MCF 10A (cell line): Measurements from ENCODE around the gene LAMTOR5. TPM values are rescaled to one million over a fixed set of nuclear protein-coding genes. Genes with fewer than 3 reads are reported as not detected.

Source experiments
- BruUV-seq: library from RNA; stranded (reverse); fragments of 400-500 nt; replicated peaks from 2 replicates; lab custom pipeline; 2021; lab: Mats Ljungman, UMichigan
- CTCF ChIA-PET: fragments of 300-600 bp; sonication (Branson Sonifier 250); formaldehyde crosslinking; extraction: SDS; loops from one replicate; lab custom pipeline; 2021; ENCODE audit warnings: antibody characterized with exemption, inconsistent platforms; lab: Yijun Ruan, JAX
- POLR2A ChIA-PET: fragments of 300-600, 350-650 bp; sonication (Branson Sonifier 250); formaldehyde crosslinking; extraction: SDS; loops from one replicate; lab custom pipeline; 2020; ENCODE audit warnings: antibody characterized with exemption, inconsistent platforms; lab: Yijun Ruan, JAX
- DNase-seq: peaks from one replicate; pipeline ENCODE4 v3.0.0-alpha.2; 2018; ENCODE audit not compliant: unreplicated experiment
- H3K27ac Mint-ChIP-seq: one replicate; pipeline ENCODE4 v1.8.0; 2022; ENCODE audit warnings: mild to moderate bottlenecking, low read depth, mixed read lengths; ENCODE audit not compliant: unreplicated experiment
- H3K27me3 Mint-ChIP-seq: one replicate; pipeline ENCODE4 v1.8.0; 2022; ENCODE audit warnings: mixed read lengths; ENCODE audit not compliant: insufficient read depth, unreplicated experiment
- H3K36me3 Mint-ChIP-seq: one replicate; pipeline ENCODE4 v1.8.0; 2022; ENCODE audit warnings: mild to moderate bottlenecking, moderate library complexity, mixed read lengths; ENCODE audit not compliant: insufficient read depth, unreplicated experiment
- H3K4me1 Mint-ChIP-seq: one replicate; pipeline ENCODE4 v1.8.0; 2022; ENCODE audit warnings: mixed read lengths; ENCODE audit not compliant: insufficient read depth, unreplicated experiment
- H3K4me3 Mint-ChIP-seq: one replicate; pipeline ENCODE4 v1.8.0; 2022; ENCODE audit warnings: mild to moderate bottlenecking, moderate library complexity, mixed read lengths; ENCODE audit not compliant: unreplicated experiment
- H3K9me3 Mint-ChIP-seq: one replicate; pipeline ENCODE4 v1.8.0; 2022; ENCODE audit warnings: mixed read lengths; ENCODE audit not compliant: unreplicated experiment
- intact Hi-C: fragments of 100-400 bp; cut with micrococcal nuclease; formaldehyde crosslinking; loops from 2 replicates; pipeline ENCODE4 v1.14.1; 2022
- total RNA-seq: library from RNA; stranded (reverse); gene quantifications from 2 replicates; pipeline ENCODE4 v1.2.3, GENCODE V29; 2022
- TF ChIP-seq, protein P1 (sequence below): fragments of 200-600 bp; IDR thresholded peaks from one replicate; pipeline ENCODE4 v1.8.0; 2022; ENCODE audit warnings: antibody characterized with exemption, mild to moderate bottlenecking; ENCODE audit not compliant: unreplicated experiment

The LAMTOR5 gene
- total RNA-seq, 1 experiment from 2014 or later: 111 TPM

DNA sequence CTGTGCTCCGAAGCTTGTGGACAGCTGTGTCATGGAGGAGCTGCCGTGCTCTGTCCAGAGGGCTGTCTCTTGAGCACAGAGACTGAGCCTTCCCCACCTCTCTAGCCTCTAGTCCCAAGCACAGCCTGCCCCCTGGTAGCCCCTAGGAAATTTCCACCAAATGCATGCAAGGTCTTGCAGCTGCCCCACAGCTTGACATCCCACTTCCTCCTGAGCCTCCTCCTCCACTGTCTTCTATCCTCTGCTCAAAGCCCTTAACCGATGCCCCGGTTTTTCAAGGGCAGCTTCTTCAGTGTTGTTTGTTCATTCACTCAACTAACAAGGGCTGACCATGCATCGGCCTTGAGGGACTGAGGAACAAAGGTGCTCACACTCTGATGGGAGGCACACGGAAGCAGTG, 22.9 kb upstream of the LAMTOR5 start:
- DNase-seq: no peak
- BruUV-seq: no TSS peak
- no peaks in the 10 kb centered on the region for H3K9me3 Mint-ChIP-seq
- no peak overlapping the region for H3K27ac Mint-ChIP-seq
- ChIA-PET POLR2A (interaction anchor here (0.6 to 1.4 kb wide), 5 partner anchors 9 to 300 kb away, joined by 3 to 4 read pairs (median 3); no protein-coding TSS in a partner anchor), CTCF (interaction anchor here (0.7 to 12.3 kb wide), 8 partner anchors 8 to 92 kb away, joined by 3 to 200 read pairs (median 6); partner anchors contain the start of genes LAMTOR5 and SLC16A4)
- no peak overlapping the region for H3K4me3 Mint-ChIP-seq
- H3K36me3 Mint-ChIP-seq: no peaks in the 10 kb centered on the region
- intact Hi-C loops: no loop called here
- H3K4me1 Mint-ChIP-seq: peaks cover 16% of the 10 kb centered on the region
- H3K27me3 Mint-ChIP-seq: peaks cover 26% of the 10 kb centered on the region
- TF ChIP-seq, protein P1, sequence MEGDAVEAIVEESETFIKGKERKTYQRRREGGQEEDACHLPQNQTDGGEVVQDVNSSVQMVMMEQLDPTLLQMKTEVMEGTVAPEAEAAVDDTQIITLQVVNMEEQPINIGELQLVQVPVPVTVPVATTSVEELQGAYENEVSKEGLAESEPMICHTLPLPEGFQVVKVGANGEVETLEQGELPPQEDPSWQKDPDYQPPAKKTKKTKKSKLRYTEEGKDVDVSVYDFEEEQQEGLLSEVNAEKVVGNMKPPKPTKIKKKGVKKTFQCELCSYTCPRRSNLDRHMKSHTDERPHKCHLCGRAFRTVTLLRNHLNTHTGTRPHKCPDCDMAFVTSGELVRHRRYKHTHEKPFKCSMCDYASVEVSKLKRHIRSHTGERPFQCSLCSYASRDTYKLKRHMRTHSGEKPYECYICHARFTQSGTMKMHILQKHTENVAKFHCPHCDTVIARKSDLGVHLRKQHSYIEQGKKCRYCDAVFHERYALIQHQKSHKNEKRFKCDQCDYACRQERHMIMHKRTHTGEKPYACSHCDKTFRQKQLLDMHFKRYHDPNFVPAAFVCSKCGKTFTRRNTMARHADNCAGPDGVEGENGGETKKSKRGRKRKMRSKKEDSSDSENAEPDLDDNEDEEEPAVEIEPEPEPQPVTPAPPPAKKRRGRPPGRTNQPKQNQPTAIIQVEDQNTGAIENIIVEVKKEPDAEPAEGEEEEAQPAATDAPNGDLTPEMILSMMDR: no peak

DNA sequence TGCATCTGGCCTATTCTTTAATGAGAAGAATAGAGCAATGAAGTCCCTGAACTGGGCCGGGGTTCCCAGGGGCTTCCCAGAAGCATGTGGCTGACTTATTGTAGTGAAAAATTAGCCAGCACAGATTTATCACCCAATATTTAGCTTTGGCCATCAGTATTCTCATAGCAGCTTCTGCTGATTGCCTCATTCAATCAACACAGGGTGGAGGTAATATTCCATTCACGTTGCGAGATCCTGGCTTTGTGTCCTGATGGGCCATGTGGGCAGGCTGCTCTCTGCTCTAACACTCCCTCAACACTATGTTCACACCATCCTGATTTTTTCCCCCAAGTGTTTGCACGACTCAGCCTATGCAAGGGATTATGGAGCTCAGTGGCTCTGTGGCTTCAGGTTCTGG, 21.5 kb upstream of the LAMTOR5 start:
- Mint-ChIP-seq H3K4me1 (peaks cover 21% of the 10 kb centered on the region), H3K27ac (no peak overlapping the region), H3K36me3 (peaks cover 2% of the 10 kb centered on the region), H3K27me3 (peaks cover 26% of the 10 kb centered on the region), H3K9me3 (no peaks in the 10 kb centered on the region), H3K4me3 (no peak overlapping the region)
- ChIA-PET POLR2A (interaction anchor here (1.1 to 1.4 kb wide), 2 partner anchors 17 to 91 kb away, joined by 3 read pairs; no protein-coding TSS in a partner anchor), CTCF (interaction anchor here (1.5 to 12.3 kb wide), 3 partner anchors 18 to 33 kb away, joined by 5 to 200 read pairs (median 40); partner anchors contain the start of gene LAMTOR5)
- TF ChIP-seq, protein P1: no peak
- intact Hi-C loops: no loop called here
- DNase-seq: no peak
- BruUV-seq: no TSS peak

DNA sequence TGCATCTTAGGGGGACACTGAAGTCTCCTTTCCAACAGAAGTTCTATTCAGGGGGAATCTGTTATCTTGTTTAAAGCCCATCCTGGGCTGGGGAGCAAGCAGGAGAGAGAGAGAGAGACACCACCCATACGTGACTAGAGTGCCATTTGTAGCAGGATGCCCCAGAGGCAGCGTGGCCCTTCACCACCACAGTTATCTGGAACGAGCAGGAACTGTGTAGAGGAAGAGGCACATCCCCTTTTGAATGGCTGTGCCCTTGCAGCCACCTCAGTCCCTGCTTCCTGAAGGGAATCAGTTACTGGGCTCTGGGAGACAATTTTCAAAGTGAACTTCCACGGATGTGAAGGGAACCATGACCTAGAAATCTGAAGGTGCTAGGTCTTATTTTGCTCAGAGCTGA, 19.4 kb upstream of the LAMTOR5 start:
- Mint-ChIP-seq H3K27ac (peak overlapping the region; percentile 81), H3K27me3 (peaks cover 23% of the 10 kb centered on the region), H3K4me1 (peaks cover 15% of the 10 kb centered on the region), H3K9me3 (no peaks in the 10 kb centered on the region), H3K4me3 (no peak overlapping the region), H3K36me3 (peaks cover 6% of the 10 kb centered on the region)
- ChIA-PET CTCF (interaction anchor here (0.7 to 1.3 kb wide), 3 partner anchors 11 to 521 kb away, joined by 3 to 5 read pairs (median 3); no protein-coding TSS in a partner anchor), POLR2A (no interaction called here)
- TF ChIP-seq, protein P1: no peak
- intact Hi-C loops: no loop called here
- BruUV-seq: no TSS peak
- DNase-seq: no peak

DNA sequence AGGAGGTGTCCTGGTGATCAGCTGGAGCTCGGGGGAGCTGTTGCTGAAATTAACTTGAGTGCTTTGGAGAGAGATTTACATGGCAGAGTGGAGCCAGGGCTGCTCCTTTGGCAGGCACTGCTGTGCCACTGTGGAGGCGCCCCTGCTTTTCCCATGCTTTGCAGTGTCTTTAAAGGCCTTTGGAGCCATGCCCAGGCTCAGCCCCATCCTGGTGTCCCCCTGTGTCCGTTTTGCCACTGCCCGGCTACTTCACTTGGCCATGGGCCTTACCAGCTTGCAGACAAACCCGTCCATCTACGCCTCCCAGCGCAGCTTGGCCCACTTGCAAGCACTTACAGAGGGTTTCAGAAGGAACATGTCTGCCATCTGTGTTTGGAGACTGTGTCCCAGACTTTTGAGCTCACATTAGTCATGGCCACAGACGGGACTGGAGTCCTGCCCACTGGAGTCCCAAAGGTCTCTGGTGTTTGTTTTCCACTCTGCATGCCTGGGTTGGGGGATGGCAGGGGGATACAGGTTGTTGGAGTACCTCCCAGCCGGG, 18.2 kb upstream of the LAMTOR5 start:
- H3K27ac Mint-ChIP-seq: peak overlapping the region; percentile 49
- peaks cover 6% of the 10 kb centered on the region for H3K36me3 Mint-ChIP-seq
- H3K4me1 Mint-ChIP-seq: peaks cover 22% of the 10 kb centered on the region
- intact Hi-C loops: no loop called here
- TF ChIP-seq, protein P1: no peak
- no peak overlapping the region for H3K4me3 Mint-ChIP-seq
- POLR2A ChIA-PET: interaction anchor here (1.3 to 4.2 kb wide), 5 partner anchors 9 to 18 kb away, joined by 3 to 28 read pairs (median 6); partner anchors contain the start of gene LAMTOR5
- no peaks in the 10 kb centered on the region for H3K9me3 Mint-ChIP-seq
- CTCF ChIA-PET: interaction anchor here (0.6 to 2.0 kb wide), 10 partner anchors 9 to 218 kb away, joined by 3 to 13 read pairs (median 4); no protein-coding TSS in a partner anchor
- BruUV-seq: no TSS peak
- peaks cover 12% of the 10 kb centered on the region for H3K27me3 Mint-ChIP-seq
- DNase-seq: no peak
